HAP-1 (cell line): ENCODE data around the gene PRKACA.
"Not testable (repeated sequence)": the region's sequence is repeated elsewhere in the genome, so short reads cannot be mapped to it uniquely, and the experiment has no call there.

ENCODE experiments used
- DNase-seq, 2 experiments: peaks; one replicate each; pipeline ENCODE4 v3.0.0-alpha.2; 2016 to 2020; ENCODE audit warnings: low spot score in 2 of 2
- H3K27me3 ChIP-seq: fragments of 250-450 bp; sonication (Bioruptor Pico); 2 replicates; pipeline ENCODE4 v1.5.1; 2020; ENCODE audit warnings: low read depth, mild to moderate bottlenecking, moderate library complexity
- H3K36me3 ChIP-seq: fragments of 250-450 bp; sonication (Bioruptor Pico); replicated peaks from 2 replicates; pipeline ENCODE4 v1.5.1; 2020; ENCODE audit warnings: mild to moderate bottlenecking
- H3K4me1 ChIP-seq: fragments of 250-450 bp; sonication (Bioruptor Pico); 2 replicates; pipeline ENCODE4 v1.5.1; 2020; ENCODE audit warnings: mild to moderate bottlenecking
- H3K4me3 ChIP-seq: fragments of 250-450 bp; sonication (Bioruptor Pico); 2 replicates; pipeline ENCODE4 v1.5.1; 2020; ENCODE audit warnings: mild to moderate bottlenecking, moderate library complexity
- H3K9me3 ChIP-seq: fragments of 250-450 bp; sonication (Bioruptor Pico); 2 replicates; pipeline ENCODE4 v1.5.1; 2020; ENCODE audit warnings: mild to moderate bottlenecking, moderate library complexity
- in situ Hi-C: fragments of 300-500 bp; cut with MboI; formaldehyde crosslinking; loops from 3 replicates; pipeline ENCODE4 v1.14.3; 2020; ENCODE audit warnings: low sequenced_read_pairs, inconsistent platforms, mixed read lengths

PRKACA gene

DNA sequence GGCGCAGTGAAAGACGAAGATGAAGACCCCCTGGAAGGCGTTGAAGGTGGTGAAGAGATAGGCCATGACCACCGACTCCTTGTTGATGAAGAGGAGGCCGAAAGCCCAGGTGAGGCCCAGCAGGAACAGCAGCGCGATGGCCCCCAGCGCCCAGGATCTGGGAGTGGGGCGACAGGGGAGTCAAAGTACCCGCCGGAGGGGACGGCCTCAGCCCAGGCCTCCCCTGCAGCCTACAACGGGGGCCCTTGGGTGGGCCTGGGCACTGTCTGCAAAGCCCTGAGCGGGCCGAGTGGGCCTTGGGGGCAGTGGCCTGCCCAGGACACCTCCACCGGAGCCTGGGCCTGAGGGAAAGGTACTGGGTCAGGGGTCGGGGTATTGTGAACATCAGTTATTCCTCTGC lies 37.8 kb upstream of the PRKACA start:
- Histone ChIP-seq H3K4me1 (no peaks in the 10 kb centered on the region), H3K27me3 (no peaks in the 10 kb centered on the region), H3K4me3 (no peak overlapping the region), H3K9me3 (no peaks in the 10 kb centered on the region), H3K36me3 (peaks cover 76% of the 10 kb centered on the region)
- in situ Hi-C loops = no loop called here
- DNase-seq = no peak

- Histone ChIP-seq H3K4me3 (no peak overlapping the region), H3K27me3 (no peaks in the 10 kb centered on the region), H3K9me3 (no peaks in the 10 kb centered on the region), H3K36me3 (peaks cover 51% of the 10 kb centered on the region), H3K4me1 (peaks cover 7% of the 10 kb centered on the region)
- in situ Hi-C loops = no loop called here
- DNase-seq = no peak
Measured at GRCh38 chr19:14152713-14153112, 35.2 kb upstream of the PRKACA start.

GRCh38 chr19:14150770-14151661 lies 33.5 kb upstream of the PRKACA start:
- H3K27me3 ChIP-seq = no peaks in the 10 kb centered on the region
- H3K4me3 ChIP-seq = no peak overlapping the region
- H3K36me3 ChIP-seq = peaks cover 39% of the 10 kb centered on the region
- no peak for DNase-seq
- peaks cover 7% of the 10 kb centered on the region for H3K4me1 ChIP-seq
- H3K9me3 ChIP-seq = no peaks in the 10 kb centered on the region
- in situ Hi-C loops = no loop called here

DNA sequence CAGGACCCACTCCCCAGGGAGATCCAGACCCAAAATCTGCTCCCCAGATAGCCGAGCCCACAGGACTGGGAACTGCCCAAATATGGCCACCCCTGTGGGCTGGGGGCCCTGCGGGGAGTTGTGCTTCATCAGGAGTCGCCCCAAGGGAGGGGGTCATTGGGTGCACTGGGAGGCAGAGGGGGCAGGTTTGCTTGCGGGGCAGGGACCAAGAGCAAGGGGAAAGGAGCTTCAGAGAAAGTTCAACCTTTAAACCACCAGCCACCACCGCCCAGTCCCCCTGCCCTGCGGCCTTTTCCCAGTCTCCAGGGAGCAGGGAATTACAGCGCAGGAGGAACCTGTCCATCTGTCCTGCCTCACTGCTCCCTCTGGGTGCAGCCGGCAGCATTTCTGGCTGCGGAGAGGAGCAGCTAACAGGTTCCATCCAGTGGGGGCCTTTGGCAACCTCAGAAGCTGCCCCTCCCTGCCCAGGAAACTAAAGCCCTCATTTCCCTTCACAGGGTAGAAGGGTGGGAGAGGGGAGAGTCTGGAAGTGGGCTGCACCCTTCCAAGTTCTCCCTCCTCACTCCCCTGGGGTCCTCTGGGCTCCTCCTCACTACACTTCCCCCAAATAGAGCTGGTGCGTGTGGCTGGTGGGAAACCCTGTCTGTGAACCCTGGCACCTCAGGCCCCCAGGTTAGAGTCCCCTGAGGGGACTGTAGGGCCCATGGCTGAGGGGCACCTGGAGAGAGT lies 32.6 kb upstream of the PRKACA start:
- H3K4me1 ChIP-seq = peaks cover 7% of the 10 kb centered on the region
- DNase-seq = no peak
- H3K27me3 ChIP-seq = no peaks in the 10 kb centered on the region
- H3K36me3 ChIP-seq = peaks cover 34% of the 10 kb centered on the region
- H3K4me3 ChIP-seq = no peak overlapping the region
- no peaks in the 10 kb centered on the region for H3K9me3 ChIP-seq
- in situ Hi-C loops = no loop called here

- Histone ChIP-seq H3K36me3 (peaks cover 27% of the 10 kb centered on the region), H3K4me3 (no peak overlapping the region), H3K4me1 (peaks cover 7% of the 10 kb centered on the region), H3K9me3 (no peaks in the 10 kb centered on the region), H3K27me3 (no peaks in the 10 kb centered on the region)
- in situ Hi-C loops = no loop called here
- no peak for DNase-seq
Measured at GRCh38 chr19:14149509-14149994, 32.0 kb upstream of the PRKACA start.

- no peak for DNase-seq
- Histone ChIP-seq H3K4me1 (peaks cover 7% of the 10 kb centered on the region), H3K36me3 (peaks cover 21% of the 10 kb centered on the region), H3K4me3 (no peak overlapping the region), H3K9me3 (no peaks in the 10 kb centered on the region), H3K27me3 (no peaks in the 10 kb centered on the region)
- in situ Hi-C loops = no loop called here
Measured at GRCh38 chr19:14148751-14149410, 31.3 kb upstream of the PRKACA start.

GRCh38 chr19:14147797-14148605 lies 30.4 kb upstream of the PRKACA start:
- Histone ChIP-seq H3K9me3 (no peaks in the 10 kb centered on the region), H3K4me3 (no peak overlapping the region), H3K4me1 (peaks cover 7% of the 10 kb centered on the region), H3K36me3 (peaks cover 20% of the 10 kb centered on the region), H3K27me3 (no peaks in the 10 kb centered on the region)
- DNase-seq = peak; percentile 22 to 79
- in situ Hi-C loops = no loop called here

GRCh38 chr19:14146789-14147216 lies 29.2 kb upstream of the PRKACA start:
- Histone ChIP-seq H3K36me3 (peaks cover 8% of the 10 kb centered on the region), H3K27me3 (no peaks in the 10 kb centered on the region), H3K9me3 (no peaks in the 10 kb centered on the region), H3K4me1 (peaks cover 7% of the 10 kb centered on the region), H3K4me3 (no peak overlapping the region)
- DNase-seq = no peak
- in situ Hi-C loops = no loop called here

DNA sequence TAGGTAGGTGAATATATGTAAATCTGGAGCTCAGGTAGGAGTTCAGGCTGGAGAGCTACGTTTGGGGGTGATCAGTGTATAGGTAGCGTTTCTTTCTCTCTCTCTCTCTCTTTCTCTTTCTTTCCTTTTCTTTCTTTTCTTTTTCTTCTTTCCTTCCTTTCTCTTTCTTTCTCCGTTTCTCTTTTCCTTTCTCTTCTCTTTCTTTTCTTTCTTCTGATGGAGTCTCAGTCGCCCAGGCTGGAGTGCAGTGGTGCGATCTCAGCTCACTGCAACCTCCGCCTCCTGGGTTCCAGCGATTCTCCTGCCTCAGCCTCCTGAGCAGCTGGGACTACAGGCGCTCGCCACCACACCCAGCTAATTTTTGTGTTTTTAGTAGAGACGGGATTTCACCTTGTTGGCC lies 28.6 kb upstream of the PRKACA start:
- H3K4me3 ChIP-seq, H3K9me3 ChIP-seq, DNase-seq, H3K4me1 ChIP-seq, H3K27me3 ChIP-seq, in situ Hi-C loops, H3K36me3 ChIP-seq: not testable (repeated sequence)

- peaks cover 7% of the 10 kb centered on the region for H3K4me1 ChIP-seq
- no peaks in the 10 kb centered on the region for H3K36me3 ChIP-seq
- no peak for DNase-seq
- H3K27me3 ChIP-seq = no peaks in the 10 kb centered on the region
- no peaks in the 10 kb centered on the region for H3K9me3 ChIP-seq
- no peak overlapping the region for H3K4me3 ChIP-seq
- in situ Hi-C loops = no loop called here
Measured at GRCh38 chr19:14145381-14145780, 27.8 kb upstream of the PRKACA start.

- no peak overlapping the region for H3K4me3 ChIP-seq
- in situ Hi-C loops = no loop called here
- no peak for DNase-seq
- H3K9me3 ChIP-seq = no peaks in the 10 kb centered on the region
- peaks cover 21% of the 10 kb centered on the region for H3K4me1 ChIP-seq
- no peaks in the 10 kb centered on the region for H3K27me3 ChIP-seq
- H3K36me3 ChIP-seq = no peaks in the 10 kb centered on the region
Measured at GRCh38 chr19:14142262-14143190, 25.0 kb upstream of the PRKACA start.

- H3K4me3 ChIP-seq = no peak overlapping the region
- H3K9me3 ChIP-seq = no peaks in the 10 kb centered on the region
- no peaks in the 10 kb centered on the region for H3K36me3 ChIP-seq
- H3K4me1 ChIP-seq = peaks cover 21% of the 10 kb centered on the region
- in situ Hi-C loops = no loop called here
- DNase-seq = no peak
- no peaks in the 10 kb centered on the region for H3K27me3 ChIP-seq
Measured at GRCh38 chr19:14141041-14141440, 23.5 kb upstream of the PRKACA start.
